GM10248 (cell line): ENCODE results near the gene BMPR1A.
A peak's percentile ranks its signal among the peaks of the same experiment; 100 is the strongest.

Experiments
- CTCF ChIA-PET: fragments of 300-600 bp; sonication (Branson Sonifier 250); formaldehyde crosslinking; extraction: SDS; loops from one replicate; lab custom pipeline; 2021; ENCODE audit warnings: antibody characterized with exemption; lab: Yijun Ruan, JAX
- POLR2A ChIA-PET: fragments of 350-650 bp; sonication (Branson Sonifier 250); formaldehyde crosslinking; extraction: SDS; loops from one replicate; lab custom pipeline; 2020; ENCODE audit warnings: antibody characterized with exemption; lab: Yijun Ruan, JAX
- DNase-seq: peaks from one replicate; pipeline ENCODE4 v3.0.0; 2012; ENCODE audit errors: extremely low spot score
- CTCF ChIP-seq: IDR thresholded peaks from 2 replicates; pipeline ENCODE4 v1.5.1; 2012; ENCODE audit warnings: mild to moderate bottlenecking, low read depth; ENCODE audit errors: extremely low read depth, missing control alignments, control extremely low read depth

The BMPR1A gene

GRCh38 chr10:86871563-86872183, 115.3 kb downstream of the BMPR1A start:
- TF ChIP-seq CTCF, result no peak
- POLR2A ChIA-PET, result no interaction called here
- CTCF ChIA-PET, result interaction anchor here (0.8 to 1.3 kb wide), 3 partner anchors 21 to 137 kb away, joined by 3 read pairs; no protein-coding TSS in a partner anchor
- DNase-seq, result no peak

- ChIA-PET CTCF (interaction anchor here (1.2 to 1.3 kb wide), 2 partner anchors 22 to 34 kb away, joined by 3 read pairs; no protein-coding TSS in a partner anchor), POLR2A (no interaction called here)
- no peak for TF ChIP-seq CTCF
- no peak for DNase-seq
Measured at GRCh38 chr10:86872757-86873156, 116.3 kb downstream of the BMPR1A start.

GRCh38 chr10:86876748-86877147, 120.3 kb downstream of the BMPR1A start:
- ChIA-PET POLR2A (no interaction called here), CTCF (interaction anchor here (0.9 to 2.0 kb wide), 2 partner anchors 18 to 24 kb away, joined by 3 to 8 read pairs; no protein-coding TSS in a partner anchor)
- DNase-seq, result no peak
- no peak for TF ChIP-seq CTCF

- CTCF ChIA-PET, result interaction anchor here (1.7 to 1.8 kb wide), 2 partner anchors 15 to 21 kb away, joined by 4 to 7 read pairs; no protein-coding TSS in a partner anchor
- DNase-seq, result peak; percentile 53
- no peak for TF ChIP-seq CTCF
- POLR2A ChIA-PET, result no interaction called here
Measured at GRCh38 chr10:86878983-86879713, 122.7 kb downstream of the BMPR1A start.

GRCh38 chr10:86880971-86881370, 124.6 kb downstream of the BMPR1A start:
- no peak for DNase-seq
- ChIA-PET POLR2A (no interaction called here), CTCF (interaction anchor here (0.9 to 1.5 kb wide), 2 partner anchors 18 to 185 kb away, joined by 3 to 4 read pairs; no protein-coding TSS in a partner anchor)
- TF ChIP-seq CTCF, result no peak

GRCh38 chr10:86888585-86889381, 132.4 kb downstream of the BMPR1A start:
- DNase-seq, result peak; percentile 80
- POLR2A ChIA-PET, result no interaction called here
- TF ChIP-seq CTCF, result no peak
- CTCF ChIA-PET, result interaction anchor here (1.0 to 3.1 kb wide), 3 partner anchors 11 to 80 kb away, joined by 3 to 16 read pairs (median 3); no protein-coding TSS in a partner anchor
